ENCODE measurements around the gene ITGB1BP2.

The ITGB1BP2 gene

GRCh38 chrX:71269801-71270395 lies 31.7 kb upstream of the ITGB1BP2 start:
- TF ChIP-seq CTCF (IDR thresholded peaks at IDR 0.05): no peak

DNA sequence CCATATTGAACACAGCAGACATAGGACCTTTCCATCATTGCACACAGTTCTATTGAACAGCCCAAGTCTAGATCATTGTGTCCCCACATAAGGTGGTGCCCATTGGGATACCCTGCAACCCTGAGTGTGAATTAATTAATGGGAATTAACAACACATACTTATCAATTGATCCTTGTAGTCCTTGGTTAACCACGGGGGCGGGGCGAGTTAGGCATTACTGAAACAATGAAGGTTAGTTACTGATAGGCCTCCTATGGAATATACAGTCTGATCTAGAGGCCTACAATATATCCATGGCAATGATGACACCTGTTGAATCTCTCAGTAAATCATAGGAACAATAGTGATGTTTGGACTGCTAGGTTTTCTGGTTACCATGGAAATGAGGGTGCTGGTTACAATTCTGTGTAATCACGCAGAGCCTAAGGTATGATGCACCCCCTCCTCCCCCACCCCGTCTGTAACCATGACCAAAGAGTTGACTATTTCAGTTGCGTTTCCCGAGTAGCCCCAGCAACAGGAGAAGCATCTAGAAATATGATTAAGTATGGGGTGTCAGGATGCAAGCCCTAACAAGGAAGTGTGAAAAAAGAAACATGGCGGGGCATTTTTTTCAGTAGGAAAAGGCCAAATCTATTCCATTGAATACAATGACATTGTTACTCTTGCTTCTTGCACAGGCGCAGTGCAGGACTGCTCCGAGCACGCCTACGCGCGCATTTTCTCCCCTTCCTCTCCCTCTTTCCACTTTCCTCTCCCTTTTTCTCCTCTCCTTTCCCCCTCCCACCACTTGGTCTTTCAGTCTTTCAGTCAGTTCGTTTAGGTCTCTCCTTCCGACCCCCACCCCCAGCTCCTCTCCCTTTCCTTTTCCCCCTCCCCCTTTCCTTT lies 18.8 kb upstream of the ITGB1BP2 start:
- TF ChIP-seq CTCF (IDR thresholded peaks at IDR 0.05): no peak

- no peak for TF ChIP-seq CTCF (IDR thresholded peaks at IDR 0.05)
Observed at GRCh38 chrX:71283403-71284143, 18.0 kb upstream of the ITGB1BP2 start, which contains the start of gene NONO. NONO (plus strand) TSS chrX:71283635; CDS start chrX:71290638, 7,003 bp downstream.

DNA sequence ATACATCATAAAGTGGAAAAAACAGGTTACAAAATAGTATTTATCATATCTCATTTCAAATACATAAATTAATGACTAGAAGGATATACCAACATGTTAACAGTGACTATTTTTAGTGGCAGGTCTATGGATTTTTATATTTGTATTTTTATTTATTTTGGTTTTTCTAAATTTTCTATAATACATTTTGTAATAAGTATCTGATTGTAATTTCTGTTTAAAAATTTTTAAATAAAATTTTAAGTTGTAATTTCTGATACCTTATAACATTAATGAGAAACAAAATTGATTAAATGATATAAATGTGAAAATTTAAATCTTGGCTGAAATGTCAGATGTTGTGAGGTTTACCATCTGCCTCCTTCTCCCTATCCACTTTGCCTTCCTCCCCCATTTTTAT lies 15.6 kb upstream of the ITGB1BP2 start:
- no peak for TF ChIP-seq CTCF (IDR thresholded peaks at IDR 0.05)

DNA sequence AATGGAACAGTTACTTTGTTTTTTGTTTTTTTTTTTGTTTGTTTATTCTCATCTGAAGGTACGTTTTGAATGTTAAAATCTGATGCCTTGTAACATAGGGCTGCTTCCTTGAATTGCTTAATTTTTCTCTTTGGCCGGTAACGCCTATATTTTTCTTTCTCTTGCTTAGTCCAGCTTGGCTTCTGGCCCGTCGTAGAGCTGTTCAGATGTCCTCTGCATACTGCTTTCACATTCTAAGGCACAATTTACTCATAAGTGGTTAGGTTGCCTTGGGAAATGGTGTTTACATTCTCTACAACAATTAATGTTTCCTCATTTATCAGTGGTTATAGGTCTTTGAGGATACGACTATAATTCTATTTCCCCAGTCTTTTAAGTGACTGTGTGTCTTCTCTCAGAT lies 10.2 kb upstream of the ITGB1BP2 start:
- TF ChIP-seq CTCF (IDR thresholded peaks at IDR 0.05): no peak

DNA sequence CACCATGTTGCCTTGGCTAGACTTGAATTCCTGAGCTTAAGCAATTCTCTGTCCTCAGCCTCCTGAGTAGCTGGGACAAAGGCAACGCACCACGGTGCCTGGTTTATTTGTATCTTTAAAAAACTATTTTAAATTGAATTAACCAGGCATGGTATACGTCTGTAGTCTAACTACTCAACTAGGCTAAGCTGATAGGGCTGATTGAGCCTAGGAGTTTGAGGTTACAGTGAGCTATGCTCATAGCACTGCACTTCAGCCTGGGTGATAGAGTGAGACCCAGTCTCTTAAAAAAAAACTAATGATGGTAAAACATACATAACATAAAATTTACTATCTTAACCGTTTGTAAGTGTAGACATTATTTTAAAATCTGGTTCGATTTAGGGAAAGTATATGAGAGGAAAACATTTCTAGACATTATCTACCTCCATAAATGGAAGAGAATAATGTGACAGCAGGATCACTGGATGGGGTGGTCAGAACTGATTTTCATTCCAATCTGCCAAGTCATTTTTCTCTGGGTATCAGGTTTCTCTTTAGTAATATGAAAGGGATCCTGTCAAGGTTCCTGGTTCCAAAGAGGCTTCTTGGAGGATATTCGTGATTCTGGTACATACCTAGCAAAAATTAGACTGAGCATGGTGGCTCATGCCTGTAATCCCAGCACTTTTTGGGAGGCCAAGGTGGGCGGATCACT lies 8.7 kb upstream of the ITGB1BP2 start:
- no peak for TF ChIP-seq CTCF (IDR thresholded peaks at IDR 0.05)

GRCh38 chrX:71296806-71297205 lies 4.7 kb upstream of the ITGB1BP2 start:
- no peak for TF ChIP-seq CTCF (IDR thresholded peaks at IDR 0.05)
